Measurements from ENCODE around the gene CFAP298. TPM values are rescaled to one million over a fixed set of nuclear protein-coding genes. Genes with fewer than 3 reads are reported as not detected.

CFAP298 gene
- total and polyA plus RNA-seq, 2 of the 13 experiments (the other 11 are each of a cell fraction or from before 2014, with no cell fraction given) = 21.2 to 62.2 TPM

DNA sequence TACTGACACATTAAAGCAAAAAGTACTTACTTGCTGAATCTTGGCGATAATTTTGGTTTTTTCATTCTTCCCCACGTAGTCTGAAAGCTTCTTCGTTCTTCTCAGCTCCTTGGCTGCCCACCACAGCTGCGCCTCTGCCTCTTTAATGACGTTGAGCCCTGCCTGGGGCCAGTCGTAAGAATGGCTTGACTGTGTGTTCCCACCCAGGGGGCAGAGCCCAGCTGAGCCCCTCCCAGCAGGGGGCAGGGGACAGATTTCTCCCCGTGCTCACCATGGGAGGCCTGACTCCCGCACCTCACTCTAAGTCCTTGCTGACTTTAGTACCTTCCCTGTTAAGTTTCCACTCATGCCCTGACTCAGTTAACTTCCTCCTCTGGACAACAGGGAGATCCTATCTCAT is 9.0 kb downstream of the CFAP298 start:
- H3K4me3 ChIP-seq (replicated peaks in 1 of 3; ENCODE audit: insufficient read depth in 1 of 3, low read depth in 2 of 3, low read length in 3 of 3) = no peak overlapping the region
- WGBS (ENCODE audit: low lambda C conversion rate) = 95% methylated on average over 8 of the region's 8 CpGs
- in situ Hi-C loops (cut with HindIII; ENCODE audit: extremely low pct_ligation_motif_present, low pct_unique_long_range_greater_than_20kb) = no loop called here
- BruUV-seq (replicated peaks) = no TSS peak
- ChIA-PET CTCF (ENCODE audit: low intra/inter-chr PET ratio, low total read pairs) (no interaction called here), POLR2A (interaction anchor here (0.5 kb wide), 1 partner anchor 136 kb away, joined by 3 read pairs; no protein-coding TSS in a partner anchor)
- H3K4me1 ChIP-seq (ENCODE audit: insufficient read depth, low read length) = peaks cover 19% of the 10 kb centered on the region
- no peak overlapping the region for H3K27ac ChIP-seq (ENCODE audit: extremely low read length, insufficient read depth, low read length)
- no peaks in the 10 kb centered on the region for H3K27me3 ChIP-seq (ENCODE audit: control insufficient read depth in 1 of 2, insufficient read depth in 2 of 2, low read length in 2 of 2)
- DNase-seq (ENCODE audit: low spot score) (no peak), ATAC-seq (no peak), FAIRE-seq (no peak)
- peaks cover 28 to 57% of the 10 kb centered on the region in 2 experiments for H3K36me3 ChIP-seq (replicated peaks in 1 of 2; ENCODE audit: control insufficient read depth in 1 of 2, insufficient read depth in 2 of 2, low read length in 2 of 2)
- no peak overlapping the region for H3K4me2 ChIP-seq (ENCODE audit: low read depth, low read length)
- H3K9me3 ChIP-seq (ENCODE audit: low read length) = no peaks in the 10 kb centered on the region
- no peaks in the 10 kb centered on the region for H4K20me1 ChIP-seq (ENCODE audit: insufficient read depth, low read length)
- intact Hi-C loops (cut with micrococcal nuclease; ENCODE audit: unreplicated experiment) = loop anchor here (10.0 kb wide), 1 partner anchor 78 kb away; no protein-coding TSS in a partner anchor
- no peak overlapping the region for H3K9ac ChIP-seq (ENCODE audit: insufficient read depth, low read depth, low read length)
- no peaks in the 10 kb centered on the region for H3K79me2 ChIP-seq (ENCODE audit: insufficient read depth, low read length)
- H2AFZ ChIP-seq (ENCODE audit: low read length) = no peak overlapping the region
- no peak for TF ChIP-seq ZNF766 (CRISPR knock-in tag; IDR thresholded peaks at IDR 0.05; ENCODE audit: borderline replicate concordance)
- no peak for TF ChIP-seq ETV6 (CRISPR knock-in tag; conservative IDR thresholded peaks at IDR 0.05)
- no peak for TF ChIP-seq BRCA1 (CRISPR knock-in tag; IDR thresholded peaks at IDR 0.05)
- no peak for TF ChIP-seq KLF9 (CRISPR knock-in tag; IDR thresholded peaks at IDR 0.05; ENCODE audit: low read depth)
- no peak for TF ChIP-seq ZNF792 (CRISPR knock-in tag; IDR thresholded peaks at IDR 0.05)
- TF ChIP-seq, protein P1, sequence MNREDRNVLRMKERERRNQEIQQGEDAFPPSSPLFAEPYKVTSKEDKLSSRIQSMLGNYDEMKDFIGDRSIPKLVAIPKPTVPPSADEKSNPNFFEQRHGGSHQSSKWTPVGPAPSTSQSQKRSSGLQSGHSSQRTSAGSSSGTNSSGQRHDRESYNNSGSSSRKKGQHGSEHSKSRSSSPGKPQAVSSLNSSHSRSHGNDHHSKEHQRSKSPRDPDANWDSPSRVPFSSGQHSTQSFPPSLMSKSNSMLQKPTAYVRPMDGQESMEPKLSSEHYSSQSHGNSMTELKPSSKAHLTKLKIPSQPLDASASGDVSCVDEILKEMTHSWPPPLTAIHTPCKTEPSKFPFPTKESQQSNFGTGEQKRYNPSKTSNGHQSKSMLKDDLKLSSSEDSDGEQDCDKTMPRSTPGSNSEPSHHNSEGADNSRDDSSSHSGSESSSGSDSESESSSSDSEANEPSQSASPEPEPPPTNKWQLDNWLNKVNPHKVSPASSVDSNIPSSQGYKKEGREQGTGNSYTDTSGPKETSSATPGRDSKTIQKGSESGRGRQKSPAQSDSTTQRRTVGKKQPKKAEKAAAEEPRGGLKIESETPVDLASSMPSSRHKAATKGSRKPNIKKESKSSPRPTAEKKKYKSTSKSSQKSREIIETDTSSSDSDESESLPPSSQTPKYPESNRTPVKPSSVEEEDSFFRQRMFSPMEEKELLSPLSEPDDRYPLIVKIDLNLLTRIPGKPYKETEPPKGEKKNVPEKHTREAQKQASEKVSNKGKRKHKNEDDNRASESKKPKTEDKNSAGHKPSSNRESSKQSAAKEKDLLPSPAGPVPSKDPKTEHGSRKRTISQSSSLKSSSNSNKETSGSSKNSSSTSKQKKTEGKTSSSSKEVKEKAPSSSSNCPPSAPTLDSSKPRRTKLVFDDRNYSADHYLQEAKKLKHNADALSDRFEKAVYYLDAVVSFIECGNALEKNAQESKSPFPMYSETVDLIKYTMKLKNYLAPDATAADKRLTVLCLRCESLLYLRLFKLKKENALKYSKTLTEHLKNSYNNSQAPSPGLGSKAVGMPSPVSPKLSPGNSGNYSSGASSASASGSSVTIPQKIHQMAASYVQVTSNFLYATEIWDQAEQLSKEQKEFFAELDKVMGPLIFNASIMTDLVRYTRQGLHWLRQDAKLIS (CRISPR knock-in tag; IDR thresholded peaks at IDR 0.05) = no peak
- TF ChIP-seq, protein P2, sequence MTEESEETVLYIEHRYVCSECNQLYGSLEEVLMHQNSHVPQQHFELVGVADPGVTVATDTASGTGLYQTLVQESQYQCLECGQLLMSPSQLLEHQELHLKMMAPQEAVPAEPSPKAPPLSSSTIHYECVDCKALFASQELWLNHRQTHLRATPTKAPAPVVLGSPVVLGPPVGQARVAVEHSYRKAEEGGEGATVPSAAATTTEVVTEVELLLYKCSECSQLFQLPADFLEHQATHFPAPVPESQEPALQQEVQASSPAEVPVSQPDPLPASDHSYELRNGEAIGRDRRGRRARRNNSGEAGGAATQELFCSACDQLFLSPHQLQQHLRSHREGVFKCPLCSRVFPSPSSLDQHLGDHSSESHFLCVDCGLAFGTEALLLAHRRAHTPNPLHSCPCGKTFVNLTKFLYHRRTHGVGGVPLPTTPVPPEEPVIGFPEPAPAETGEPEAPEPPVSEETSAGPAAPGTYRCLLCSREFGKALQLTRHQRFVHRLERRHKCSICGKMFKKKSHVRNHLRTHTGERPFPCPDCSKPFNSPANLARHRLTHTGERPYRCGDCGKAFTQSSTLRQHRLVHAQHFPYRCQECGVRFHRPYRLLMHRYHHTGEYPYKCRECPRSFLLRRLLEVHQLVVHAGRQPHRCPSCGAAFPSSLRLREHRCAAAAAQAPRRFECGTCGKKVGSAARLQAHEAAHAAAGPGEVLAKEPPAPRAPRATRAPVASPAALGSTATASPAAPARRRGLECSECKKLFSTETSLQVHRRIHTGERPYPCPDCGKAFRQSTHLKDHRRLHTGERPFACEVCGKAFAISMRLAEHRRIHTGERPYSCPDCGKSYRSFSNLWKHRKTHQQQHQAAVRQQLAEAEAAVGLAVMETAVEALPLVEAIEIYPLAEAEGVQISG (CRISPR knock-in tag; IDR thresholded peaks at IDR 0.05) = no peak
- no peak for TF ChIP-seq ZNF891 (CRISPR knock-in tag; IDR thresholded peaks at IDR 0.05)
- no peak for TF ChIP-seq SRY (CRISPR knock-in tag; IDR thresholded peaks at IDR 0.05)
- TF ChIP-seq TBX2 (CRISPR knock-in tag; IDR thresholded peaks at IDR 0.05; ENCODE audit: borderline replicate concordance) = no peak
- no peak for TF ChIP-seq ZKSCAN8 (CRISPR knock-in tag; IDR thresholded peaks at IDR 0.05; ENCODE audit: borderline replicate concordance)
- TF ChIP-seq ZNF546 (CRISPR knock-in tag; conservative IDR thresholded peaks at IDR 0.05) = no peak
- no peak for TF ChIP-seq CCAR2 (optimal IDR thresholded peaks at IDR 0.05; ENCODE audit: low read depth, low read length)
- TF ChIP-seq SP5 (CRISPR knock-in tag; IDR thresholded peaks at IDR 0.05; ENCODE audit: borderline replicate concordance, low read depth) = no peak
- TF ChIP-seq, protein P3, sequence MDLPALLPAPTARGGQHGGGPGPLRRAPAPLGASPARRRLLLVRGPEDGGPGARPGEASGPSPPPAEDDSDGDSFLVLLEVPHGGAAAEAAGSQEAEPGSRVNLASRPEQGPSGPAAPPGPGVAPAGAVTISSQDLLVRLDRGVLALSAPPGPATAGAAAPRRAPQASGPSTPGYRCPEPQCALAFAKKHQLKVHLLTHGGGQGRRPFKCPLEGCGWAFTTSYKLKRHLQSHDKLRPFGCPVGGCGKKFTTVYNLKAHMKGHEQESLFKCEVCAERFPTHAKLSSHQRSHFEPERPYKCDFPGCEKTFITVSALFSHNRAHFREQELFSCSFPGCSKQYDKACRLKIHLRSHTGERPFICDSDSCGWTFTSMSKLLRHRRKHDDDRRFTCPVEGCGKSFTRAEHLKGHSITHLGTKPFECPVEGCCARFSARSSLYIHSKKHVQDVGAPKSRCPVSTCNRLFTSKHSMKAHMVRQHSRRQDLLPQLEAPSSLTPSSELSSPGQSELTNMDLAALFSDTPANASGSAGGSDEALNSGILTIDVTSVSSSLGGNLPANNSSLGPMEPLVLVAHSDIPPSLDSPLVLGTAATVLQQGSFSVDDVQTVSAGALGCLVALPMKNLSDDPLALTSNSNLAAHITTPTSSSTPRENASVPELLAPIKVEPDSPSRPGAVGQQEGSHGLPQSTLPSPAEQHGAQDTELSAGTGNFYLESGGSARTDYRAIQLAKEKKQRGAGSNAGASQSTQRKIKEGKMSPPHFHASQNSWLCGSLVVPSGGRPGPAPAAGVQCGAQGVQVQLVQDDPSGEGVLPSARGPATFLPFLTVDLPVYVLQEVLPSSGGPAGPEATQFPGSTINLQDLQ (CRISPR knock-in tag; IDR thresholded peaks at IDR 0.05) = no peak
- TF ChIP-seq SOX13 (IDR thresholded peaks at IDR 0.05) = no peak
- TF ChIP-seq SOX13 (CRISPR knock-in tag; conservative IDR thresholded peaks at IDR 0.05 in 1 of 2, IDR thresholded peaks at IDR 0.05 in 1 of 2) = no peak
- no peak for TF ChIP-seq RAD51 (IDR thresholded peaks at IDR 0.05; ENCODE audit: borderline replicate concordance)

All from HepG2 (cell line).